K562 (cell line): ENCODE results near the gene USHBP1. TPM values are rescaled to one million over a fixed set of nuclear protein-coding genes. Genes with fewer than 3 reads are reported as not detected.

Experiments
- BCOR ChIP-seq: fragments of 450-650 bp; IDR thresholded peaks from 2 replicates; pipeline ENCODE4 v1.6.1; 2016
- ETV6 ChIP-seq, 3 experiments: fragments of 150-350 bp in 1 of 3; sonication (generic) in 1 of 3; formaldehyde crosslinking in 1 of 3; IDR thresholded peaks; 2 replicates each; pipeline versions ENCODE4 v1.6.1 to v1.8.0; 2014 to 2022; ENCODE audit warnings: borderline replicate concordance in 2 of 3, low read depth in 2 of 3, antibody characterized with exemption in 1 of 3, low read length in 1 of 3, mild to moderate bottlenecking in 1 of 3, missing genetic modification reagents in 1 of 3
- GTF2E2 ChIP-seq: fragments of 200-800 bp; sonication (Bioruptor generic); IDR thresholded peaks from 2 replicates; pipeline ENCODE4 v1.6.1; 2016; ENCODE audit warnings: missing genetic modification characterization, missing compliant biosample characterization
- HNRNPLL ChIP-seq: fragments of 200-400 bp; formaldehyde crosslinking; IDR thresholded peaks from 2 replicates; pipeline ENCODE4 v1.6.1; 2017; ENCODE audit warnings: low read length, low read depth, mild to moderate bottlenecking; ENCODE audit not compliant: poor library complexity, severe bottlenecking
- L3MBTL2 ChIP-seq: fragments of 450-650 bp; IDR thresholded peaks from 2 replicates; pipeline ENCODE4 v1.6.1; 2016; ENCODE audit warnings: mild to moderate bottlenecking, moderate library complexity
- NR2F6 ChIP-seq: fragments of 450-650 bp; formaldehyde crosslinking; IDR thresholded peaks from 2 replicates; pipeline ENCODE4 v1.4.0; 2020; ENCODE audit warnings: mild to moderate bottlenecking
- PHF20 ChIP-seq: fragments of 450-650 bp; IDR thresholded peaks from 2 replicates; pipeline ENCODE4 v1.6.1; 2018; ENCODE audit not compliant: partially characterized antibody
- PHF8 ChIP-seq: fragments of 200-600 bp; sonication (generic); IDR thresholded peaks from 2 replicates; pipeline ENCODE4 v1.6.1; 2012; ENCODE audit warnings: mixed run types, mild to moderate bottlenecking, inconsistent platforms, low read length, moderate library complexity, borderline replicate concordance
- TRIM24 ChIP-seq, 2 experiments: fragments of 450-650 bp; IDR thresholded peaks; 2 replicates each; pipeline ENCODE4 v1.6.1; 2016
- ZKSCAN3 ChIP-seq: fragments of 250-450 bp; sonication (Bioruptor Pico); IDR thresholded peaks from 2 replicates; pipeline ENCODE4 v1.4.0; 2020
- ZNF347 ChIP-seq: fragments of 450-650 bp; formaldehyde crosslinking; IDR thresholded peaks from 2 replicates; pipeline ENCODE4 v1.4.0; 2020; ENCODE audit warnings: low read depth, mild to moderate bottlenecking, moderate library complexity
- ZNF41 ChIP-seq: fragments of 250-450 bp; sonication (Bioruptor Pico); conservative IDR thresholded peaks from 2 replicates; pipeline ENCODE4 v1.4.0; 2020; ENCODE audit warnings: mild to moderate bottlenecking
- polyA plus RNA-seq, 8 experiments: library from polyadenylated mRNA; depleted of rRNA in 4 of 8; stranded (reverse) in 5 of 8; unstranded in 3 of 8; fragments of >200 nt; fragmentation: Nextera tagmentation in 2 of 8; fragmentation: Illumina TruSeq in 1 of 8; extraction: Ambion mirVana in 2 of 8; extraction: Trizol in 1 of 8; gene quantifications; 2 replicates each; pipeline versions ENCODE4 v1.2.1 to v1.2.3, GENCODE V29; 2011 to 2014; ENCODE audit warnings: inconsistent platforms in 1 of 8, missing spikeins in 1 of 8
- total RNA-seq, 7 experiments: library from RNA; depleted of rRNA in 6 of 7; stranded (reverse); fragments of >200 nt in 6 of 7; fragmentation: Illumina TruSeq in 2 of 7; extraction: Trizol in 2 of 7; gene quantifications; 2 replicates each; pipeline versions ENCODE4 v1.2.1 to v1.2.3, GENCODE V29; 2011 to 2021; ENCODE audit warnings: low replicate concordance in 1 of 7
- TF ChIP-seq, protein P1 (sequence below), 2 experiments: fragments of 250-450 bp in 1 of 2; fragments of 450-650 bp in 1 of 2; sonication (Bioruptor Pico) in 1 of 2; IDR thresholded peaks; 2 replicates each; pipeline versions ENCODE4 v1.6.1 to v1.8.0; 2016 to 2021; ENCODE audit warnings: mild to moderate bottlenecking in 2 of 2, moderate library complexity in 2 of 2, missing compliant biosample characterization in 1 of 2, missing genetic modification characterization in 1 of 2
- TF ChIP-seq, protein P2 (sequence below): fragments of 450-650 bp; IDR thresholded peaks from 2 replicates; pipeline ENCODE4 v1.6.1; 2016; ENCODE audit warnings: low read depth
- TF ChIP-seq, protein P3 (sequence below), 2 experiments: fragments of 450-650 bp; conservative IDR thresholded peaks; 2 replicates each; pipeline ENCODE4 v1.6.1; 2017; ENCODE audit warnings: mild to moderate bottlenecking in 2 of 2, moderate library complexity in 2 of 2
- TF ChIP-seq, protein P4 (sequence below): sonication (generic); formaldehyde crosslinking; IDR thresholded peaks from 2 replicates; pipeline ENCODE4 v1.8.0; 2022; ENCODE audit warnings: missing genetic modification reagents, mild to moderate bottlenecking, borderline replicate concordance

The USHBP1 gene
- total and polyA plus RNA-seq, 9 of the 15 experiments (the other 6 are each of a cell fraction or from before 2014, with no cell fraction given), result 0.03 to 0.10 (median 0.05) TPM; not detected in 5

DNA sequence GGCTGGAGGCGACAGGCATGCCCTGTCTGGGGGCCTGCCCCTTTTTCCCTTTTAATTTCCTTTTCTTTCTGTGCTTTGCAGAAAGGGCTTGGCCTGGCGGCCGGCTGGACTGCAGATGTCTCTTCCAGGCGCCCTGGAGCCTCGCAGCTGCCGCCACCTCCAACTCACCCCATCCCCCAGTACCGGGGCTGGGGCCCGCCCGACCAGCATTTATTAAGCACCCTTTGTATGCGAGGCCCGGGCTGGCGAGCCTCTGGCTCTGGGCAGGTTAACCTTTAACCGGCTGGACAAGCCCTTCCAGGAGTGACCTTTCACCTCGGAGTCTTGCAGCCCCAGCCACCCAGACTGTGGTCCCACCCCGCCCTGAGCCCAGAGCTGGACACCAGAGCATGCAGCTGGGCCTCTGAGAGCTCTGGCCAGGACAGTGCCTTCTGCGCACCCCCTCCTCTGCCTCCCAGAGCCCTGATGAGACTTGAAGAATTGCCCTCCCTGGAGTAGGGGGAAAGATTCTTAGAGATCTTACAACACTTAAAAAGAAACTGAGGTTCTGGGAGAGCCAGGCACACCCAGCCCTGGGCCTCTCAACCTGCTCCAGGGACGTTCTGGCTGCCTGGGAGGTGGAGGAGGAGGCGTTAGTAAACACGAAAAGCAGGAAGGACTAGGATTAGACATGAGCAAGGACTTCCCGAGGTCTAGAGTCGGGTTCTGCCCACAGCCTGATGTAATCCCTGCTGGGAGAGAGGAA, 17.7 kb downstream of the USHBP1 start (continued):
- TF ChIP-seq GTF2E2 (tag), result no peak
- TF ChIP-seq, protein P1, sequence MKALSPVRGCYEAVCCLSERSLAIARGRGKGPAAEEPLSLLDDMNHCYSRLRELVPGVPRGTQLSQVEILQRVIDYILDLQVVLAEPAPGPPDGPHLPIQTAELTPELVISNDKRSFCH (CRISPR knock-in tag; IDR thresholded peaks at IDR 0.05), result no peak
- TF ChIP-seq, protein P1 (tag; IDR thresholded peaks at IDR 0.05), result peak; percentile 13; the same call in 1 of the 2 replicates
- TF ChIP-seq NR2F6 (CRISPR knock-in tag), result no peak
- peak; percentile 80; the same call in 1 of the 2 replicates for TF ChIP-seq L3MBTL2
- TF ChIP-seq BCOR, result peak; percentile 99
- TF ChIP-seq, protein P2, sequence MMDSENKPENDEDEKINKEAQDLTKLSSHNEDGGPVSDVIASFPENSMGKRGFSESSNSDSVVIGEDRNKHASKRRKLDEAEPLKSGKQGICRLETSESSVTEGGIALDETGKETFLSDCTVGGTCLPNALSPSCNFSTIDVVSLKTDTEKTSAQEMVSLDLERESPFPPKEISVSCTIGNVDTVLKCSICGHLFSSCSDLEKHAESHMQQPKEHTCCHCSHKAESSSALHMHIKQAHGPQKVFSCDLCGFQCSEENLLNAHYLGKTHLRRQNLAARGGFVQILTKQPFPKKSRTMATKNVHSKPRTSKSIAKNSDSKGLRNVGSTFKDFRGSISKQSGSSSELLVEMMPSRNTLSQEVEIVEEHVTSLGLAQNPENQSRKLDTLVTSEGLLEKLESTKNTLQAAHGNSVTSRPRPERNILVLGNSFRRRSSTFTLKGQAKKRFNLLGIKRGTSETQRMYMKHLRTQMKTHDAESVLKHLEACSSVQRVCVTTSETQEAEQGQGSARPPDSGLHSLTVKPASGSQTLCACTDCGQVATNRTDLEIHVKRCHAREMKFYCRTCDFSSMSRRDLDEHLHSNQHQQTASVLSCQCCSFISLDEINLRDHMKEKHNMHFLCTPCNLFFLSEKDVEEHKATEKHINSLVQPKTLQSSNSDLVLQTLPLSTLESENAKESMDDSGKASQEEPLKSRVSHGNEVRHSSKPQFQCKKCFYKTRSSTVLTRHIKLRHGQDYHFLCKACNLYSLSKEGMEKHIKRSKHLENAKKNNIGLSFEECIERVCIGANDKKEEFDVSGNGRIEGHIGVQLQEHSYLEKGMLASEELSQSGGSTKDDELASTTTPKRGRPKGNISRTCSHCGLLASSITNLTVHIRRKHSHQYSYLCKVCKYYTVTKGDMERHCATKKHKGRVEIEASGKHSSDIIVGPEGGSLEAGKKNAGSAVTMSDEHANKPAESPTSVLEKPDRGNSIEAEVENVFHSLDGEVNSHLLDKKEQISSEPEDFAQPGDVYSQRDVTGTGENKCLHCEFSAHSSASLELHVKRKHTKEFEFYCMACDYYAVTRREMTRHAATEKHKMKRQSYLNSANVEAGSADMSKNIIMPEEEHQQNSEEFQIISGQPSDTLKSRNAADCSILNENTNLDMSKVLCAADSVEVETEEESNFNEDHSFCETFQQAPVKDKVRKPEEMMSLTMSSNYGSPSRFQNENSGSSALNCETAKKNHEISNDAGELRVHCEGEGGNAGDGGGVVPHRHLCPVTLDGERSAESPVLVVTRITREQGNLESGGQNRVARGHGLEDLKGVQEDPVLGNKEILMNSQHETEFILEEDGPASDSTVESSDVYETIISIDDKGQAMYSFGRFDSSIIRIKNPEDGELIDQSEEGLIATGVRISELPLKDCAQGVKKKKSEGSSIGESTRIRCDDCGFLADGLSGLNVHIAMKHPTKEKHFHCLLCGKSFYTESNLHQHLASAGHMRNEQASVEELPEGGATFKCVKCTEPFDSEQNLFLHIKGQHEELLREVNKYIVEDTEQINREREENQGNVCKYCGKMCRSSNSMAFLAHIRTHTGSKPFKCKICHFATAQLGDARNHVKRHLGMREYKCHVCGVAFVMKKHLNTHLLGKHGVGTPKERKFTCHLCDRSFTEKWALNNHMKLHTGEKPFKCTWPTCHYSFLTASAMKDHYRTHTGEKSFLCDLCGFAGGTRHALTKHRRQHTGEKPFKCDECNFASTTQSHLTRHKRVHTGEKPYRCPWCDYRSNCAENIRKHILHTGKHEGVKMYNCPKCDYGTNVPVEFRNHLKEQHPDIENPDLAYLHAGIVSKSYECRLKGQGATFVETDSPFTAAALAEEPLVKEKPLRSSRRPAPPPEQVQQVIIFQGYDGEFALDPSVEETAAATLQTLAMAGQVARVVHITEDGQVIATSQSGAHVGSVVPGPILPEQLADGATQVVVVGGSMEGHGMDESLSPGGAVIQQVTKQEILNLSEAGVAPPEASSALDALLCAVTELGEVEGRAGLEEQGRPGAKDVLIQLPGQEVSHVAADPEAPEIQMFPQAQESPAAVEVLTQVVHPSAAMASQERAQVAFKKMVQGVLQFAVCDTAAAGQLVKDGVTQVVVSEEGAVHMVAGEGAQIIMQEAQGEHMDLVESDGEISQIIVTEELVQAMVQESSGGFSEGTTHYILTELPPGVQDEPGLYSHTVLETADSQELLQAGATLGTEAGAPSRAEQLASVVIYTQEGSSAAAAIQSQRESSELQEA, result no peak
- no peak for TF ChIP-seq ETV6 (IDR thresholded peaks at IDR 0.05; ENCODE audit: borderline replicate concordance in 1 of 2, low read depth in 2 of 2, low read length in 1 of 2)
- TF ChIP-seq ETV6 (CRISPR knock-in tag; IDR thresholded peaks at IDR 0.05; ENCODE audit: borderline replicate concordance), result no peak
- no peak for TF ChIP-seq PHF8
- TF ChIP-seq PHF20, result peak; percentile 57
- TF ChIP-seq, protein P3, sequence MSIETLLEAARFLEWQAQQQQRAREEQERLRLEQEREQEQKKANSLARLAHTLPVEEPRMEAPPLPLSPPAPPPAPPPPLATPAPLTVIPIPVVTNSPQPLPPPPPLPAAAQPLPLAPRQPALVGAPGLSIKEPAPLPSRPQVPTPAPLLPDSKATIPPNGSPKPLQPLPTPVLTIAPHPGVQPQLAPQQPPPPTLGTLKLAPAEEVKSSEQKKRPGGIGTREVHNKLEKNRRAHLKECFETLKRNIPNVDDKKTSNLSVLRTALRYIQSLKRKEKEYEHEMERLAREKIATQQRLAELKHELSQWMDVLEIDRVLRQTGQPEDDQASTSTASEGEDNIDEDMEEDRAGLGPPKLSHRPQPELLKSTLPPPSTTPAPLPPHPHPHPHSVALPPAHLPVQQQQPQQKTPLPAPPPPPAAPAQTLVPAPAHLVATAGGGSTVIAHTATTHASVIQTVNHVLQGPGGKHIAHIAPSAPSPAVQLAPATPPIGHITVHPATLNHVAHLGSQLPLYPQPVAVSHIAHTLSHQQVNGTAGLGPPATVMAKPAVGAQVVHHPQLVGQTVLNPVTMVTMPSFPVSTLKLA (conservative IDR thresholded peaks at IDR 0.05), result no peak
- TF ChIP-seq, protein P4, sequence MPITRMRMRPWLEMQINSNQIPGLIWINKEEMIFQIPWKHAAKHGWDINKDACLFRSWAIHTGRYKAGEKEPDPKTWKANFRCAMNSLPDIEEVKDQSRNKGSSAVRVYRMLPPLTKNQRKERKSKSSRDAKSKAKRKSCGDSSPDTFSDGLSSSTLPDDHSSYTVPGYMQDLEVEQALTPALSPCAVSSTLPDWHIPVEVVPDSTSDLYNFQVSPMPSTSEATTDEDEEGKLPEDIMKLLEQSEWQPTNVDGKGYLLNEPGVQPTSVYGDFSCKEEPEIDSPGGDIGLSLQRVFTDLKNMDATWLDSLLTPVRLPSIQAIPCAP (CRISPR knock-in tag), result no peak
- no peak for TF ChIP-seq TRIM24 (IDR thresholded peaks at IDR 0.05)
- TF ChIP-seq HNRNPLL, result peak; percentile 20
- no peak for TF ChIP-seq ZKSCAN3 (CRISPR knock-in tag)
- TF ChIP-seq ZNF347, result no peak
- TF ChIP-seq ZNF41 (CRISPR knock-in tag), result no peak
